Limb (tissue), 2 donors: ENCODE measurements around the gene POLR2E.
A peak's percentile ranks its signal among the peaks of the same experiment; 100 is the strongest.

Experiments
- DNase-seq, 2 donors: peaks; one replicate each; pipeline ENCODE4 v3.0.0-alpha.2; 2016; ENCODE audit errors: extremely low spot score in 2 of 2

POLR2E gene

DNA sequence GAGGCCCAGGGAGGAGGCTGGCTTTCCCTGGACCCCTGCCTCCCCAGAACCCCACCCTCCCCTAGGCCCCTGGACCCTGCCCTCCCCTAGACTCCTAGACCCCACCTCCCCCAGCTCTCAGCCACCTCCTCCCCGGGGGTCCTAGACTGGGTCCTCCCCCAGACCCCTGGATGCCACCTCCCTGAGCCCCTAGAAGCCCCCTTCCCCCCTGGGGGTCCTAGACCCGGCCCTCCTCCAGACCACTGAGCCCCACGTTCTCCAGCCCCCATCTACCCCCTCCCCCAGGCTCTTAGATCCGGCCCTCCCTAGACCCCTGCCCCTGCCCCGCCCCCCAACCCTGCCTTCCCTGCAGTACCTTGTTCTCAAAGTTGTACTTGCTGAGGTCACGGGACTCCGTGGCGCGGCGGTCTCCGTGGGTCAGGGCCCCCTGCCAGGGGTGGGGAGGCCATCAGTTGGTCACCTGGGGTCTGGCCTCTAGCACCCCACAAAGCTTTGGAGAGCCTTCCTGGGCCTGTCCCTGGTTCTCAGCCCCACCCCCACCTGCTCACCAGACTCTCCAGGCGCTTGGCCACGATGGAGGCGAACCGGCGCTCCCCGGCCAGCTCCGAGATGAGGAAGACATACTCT lies 16.6 kb upstream of the POLR2E start:
- DNase-seq: no peak

GRCh38 chr19:1110809-1111640 lies 15.8 kb upstream of the POLR2E start:
- no peak for DNase-seq

GRCh38 chr19:1109697-1110671 lies 14.8 kb upstream of the POLR2E start:
- no peak for DNase-seq

GRCh38 chr19:1109032-1109551 lies 13.9 kb upstream of the POLR2E start:
- no peak for DNase-seq

- no peak for DNase-seq
Observed at GRCh38 chr19:1108291-1109031, 13.3 kb upstream of the POLR2E start.

DNA sequence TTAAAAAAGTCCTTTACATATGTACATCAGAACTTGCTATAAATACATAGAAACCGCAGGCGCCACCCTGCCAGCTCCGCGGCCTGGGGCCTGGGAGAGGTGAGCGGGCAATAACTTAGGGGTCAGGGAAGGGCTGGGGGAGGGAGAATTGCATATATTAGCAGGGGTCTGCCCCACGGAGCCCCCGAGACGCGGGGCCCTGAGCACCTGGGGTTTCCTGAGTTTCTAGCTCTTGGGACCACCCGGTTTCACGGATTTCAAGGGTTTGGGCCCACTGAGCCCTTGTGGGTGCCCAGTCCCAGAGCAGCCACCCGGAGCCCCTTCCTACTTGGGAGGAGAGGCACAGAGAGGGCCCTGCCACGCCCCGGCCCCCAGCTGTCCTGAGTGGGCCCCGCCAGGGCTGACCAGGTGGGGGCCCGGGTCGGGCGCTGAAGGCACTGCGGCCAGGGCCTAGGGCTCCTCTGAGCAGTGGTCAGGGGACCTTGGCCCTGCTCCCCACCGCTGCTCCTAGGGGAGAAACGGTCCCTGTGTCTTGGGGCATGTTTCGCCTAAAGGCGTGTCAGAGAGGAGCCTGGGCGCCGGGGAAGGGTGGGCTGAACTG lies 12.6 kb upstream of the POLR2E start:
- no peak for DNase-seq

DNA sequence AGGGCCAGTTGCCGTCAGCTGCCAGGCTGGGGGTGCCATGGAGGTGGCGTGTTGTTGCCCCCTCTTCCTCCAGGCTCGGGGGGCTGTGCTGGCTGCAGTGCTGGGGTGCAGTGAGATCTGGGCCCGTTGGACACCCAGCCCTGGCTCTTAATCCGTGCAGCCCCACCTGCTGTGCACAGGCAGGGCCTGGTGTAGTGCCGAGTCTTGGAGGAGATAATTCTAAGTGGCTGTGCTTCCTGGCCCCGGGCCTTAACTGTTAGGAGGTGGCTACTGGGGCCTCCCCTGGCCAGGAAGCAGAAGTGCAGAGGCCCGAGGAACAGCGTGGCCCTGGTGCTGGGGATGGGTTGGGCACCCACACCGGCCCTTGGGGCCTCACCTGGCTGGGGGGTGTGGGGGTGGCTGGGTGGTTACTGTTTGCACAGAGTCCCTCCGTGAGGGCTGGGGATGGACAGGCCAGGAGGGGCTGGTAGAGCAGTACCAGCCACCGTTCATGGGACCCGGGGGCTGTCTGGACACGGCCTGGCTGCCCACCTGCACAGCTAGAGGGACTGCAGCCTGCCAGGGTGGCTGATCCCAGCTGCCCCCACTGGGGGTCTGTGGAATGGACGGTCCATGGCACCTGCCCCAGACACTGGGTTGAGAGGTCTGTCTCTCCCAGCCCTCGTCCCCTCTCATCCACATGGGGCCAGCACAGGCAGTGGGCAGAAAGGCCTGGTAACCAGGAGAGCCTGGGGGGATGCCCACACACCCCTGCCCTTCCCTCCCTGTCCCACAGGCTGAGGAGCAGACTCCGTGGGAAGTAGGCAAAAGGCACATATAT lies 11.9 kb upstream of the POLR2E start:
- no peak for DNase-seq

GRCh38 chr19:1105873-1106840 lies 11.0 kb upstream of the POLR2E start:
- no peak for DNase-seq

DNA sequence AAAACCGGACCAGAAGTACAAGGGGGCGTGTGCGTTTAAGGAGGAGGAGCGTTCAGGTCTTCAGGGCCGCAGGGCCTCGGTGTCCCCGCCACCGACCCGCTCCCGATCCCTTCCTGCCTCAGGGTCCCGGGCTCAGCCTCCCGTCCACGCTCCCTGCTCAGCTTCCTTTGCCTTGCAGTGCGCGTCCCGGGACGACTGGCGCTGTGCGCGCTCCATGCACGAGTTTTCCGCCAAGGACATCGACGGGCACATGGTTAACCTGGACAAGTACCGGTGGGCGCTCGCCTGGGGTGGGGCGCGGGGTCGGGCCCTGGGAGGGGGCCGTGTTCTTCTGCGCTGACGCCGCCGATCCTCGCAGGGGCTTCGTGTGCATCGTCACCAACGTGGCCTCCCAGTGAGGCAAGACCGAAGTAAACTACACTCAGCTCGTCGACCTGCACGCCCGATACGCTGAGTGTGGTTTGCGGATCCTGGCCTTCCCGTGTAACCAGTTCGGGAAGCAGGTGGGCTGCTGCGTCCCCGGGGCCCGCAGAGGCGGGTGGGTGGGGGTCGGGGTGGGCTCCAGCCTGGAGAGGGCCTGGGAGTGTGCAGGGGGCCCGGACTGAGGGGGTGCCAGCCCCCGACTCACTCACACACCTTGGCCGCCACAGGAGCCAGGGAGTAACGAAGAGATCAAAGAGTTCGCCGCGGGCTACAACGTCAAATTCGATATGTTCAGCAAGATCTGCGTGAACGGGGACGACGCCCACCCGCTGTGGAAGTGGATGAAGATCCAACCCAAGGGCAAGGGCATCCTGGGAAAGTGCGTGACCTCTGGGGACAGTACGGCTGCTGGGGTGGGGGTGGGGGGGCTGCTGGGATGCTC lies 10.1 kb upstream of the POLR2E start:
- DNase-seq: peak in 1 of 2 donors; percentile 68

DNA sequence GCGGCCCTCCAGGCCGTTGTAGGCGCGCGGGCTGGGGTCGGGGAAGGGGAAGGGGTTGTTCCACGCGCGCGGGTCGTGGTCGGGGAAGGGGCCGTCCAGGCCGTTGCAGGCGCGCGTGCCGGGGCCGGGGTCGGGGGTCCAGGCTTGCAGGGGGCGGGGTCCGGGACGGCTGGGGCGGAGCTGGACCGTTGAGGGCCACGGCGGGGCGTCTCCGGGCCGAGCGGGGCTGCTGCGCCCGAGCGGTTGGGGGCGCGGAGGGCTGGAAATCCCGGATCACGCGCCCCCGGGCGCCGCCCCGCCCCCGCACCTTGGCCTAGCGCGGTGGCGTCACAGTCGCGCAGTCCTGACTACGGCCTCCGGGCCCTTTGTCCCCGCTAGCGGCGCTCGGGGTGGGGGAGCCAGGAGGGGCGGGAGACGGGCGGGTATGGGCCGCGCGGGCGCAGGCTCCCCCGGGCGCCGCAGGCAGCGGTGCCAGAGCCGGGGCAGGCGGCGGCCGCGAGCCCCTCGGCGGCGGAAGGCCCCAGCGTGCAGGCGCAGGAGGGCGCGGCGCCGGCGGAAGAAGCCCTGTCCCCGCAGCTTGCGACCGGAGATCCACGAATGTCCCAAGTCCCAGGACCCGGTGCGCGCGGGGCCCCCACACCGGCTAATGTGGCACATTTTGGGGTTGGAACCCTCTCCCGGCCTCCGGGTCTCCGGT lies 9.3 kb upstream of the POLR2E start:
- peak; percentile 44 to 85 for DNase-seq

GRCh38 chr19:1103708-1104310 lies 8.6 kb upstream of the POLR2E start, which contains the start of gene GPX4:
Gene GPX4, plus strand, starts transcription at chr19:1103994. Its CDS starts 50 bp downstream, at chr19:1104044.
- DNase-seq: peak; percentile 99 to 100

DNA sequence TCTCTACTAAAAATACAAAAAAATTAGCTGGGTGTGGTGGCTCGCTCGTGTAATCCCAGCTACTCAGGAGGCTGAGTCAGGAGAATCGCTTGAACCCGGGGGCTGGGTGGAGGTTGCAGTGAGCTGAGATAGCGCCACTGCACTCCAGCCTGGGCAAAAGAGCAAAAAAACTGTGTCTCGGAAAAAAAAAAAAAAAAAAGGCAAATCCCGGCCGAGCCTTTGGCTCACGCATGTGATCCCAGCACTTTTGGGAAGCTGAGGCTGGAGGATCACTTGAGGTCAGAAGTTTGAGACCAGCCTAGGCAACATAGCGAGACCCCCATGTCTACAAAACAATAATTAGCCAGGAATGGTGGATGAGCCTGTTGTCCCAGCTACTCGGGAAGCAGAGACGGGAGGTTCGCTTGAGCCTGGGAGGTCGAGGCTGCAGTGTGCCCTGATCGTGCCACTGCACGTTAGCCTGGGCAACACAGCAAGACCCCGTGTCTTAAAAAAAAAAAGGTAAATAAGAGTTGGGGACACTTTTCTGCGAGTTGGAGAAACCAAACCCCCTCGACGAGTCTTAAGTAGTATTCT lies 8.0 kb upstream of the POLR2E start:
- no peak for DNase-seq

- no peak for DNase-seq
Observed at GRCh38 chr19:1102407-1103131, 7.4 kb upstream of the POLR2E start.

DNA sequence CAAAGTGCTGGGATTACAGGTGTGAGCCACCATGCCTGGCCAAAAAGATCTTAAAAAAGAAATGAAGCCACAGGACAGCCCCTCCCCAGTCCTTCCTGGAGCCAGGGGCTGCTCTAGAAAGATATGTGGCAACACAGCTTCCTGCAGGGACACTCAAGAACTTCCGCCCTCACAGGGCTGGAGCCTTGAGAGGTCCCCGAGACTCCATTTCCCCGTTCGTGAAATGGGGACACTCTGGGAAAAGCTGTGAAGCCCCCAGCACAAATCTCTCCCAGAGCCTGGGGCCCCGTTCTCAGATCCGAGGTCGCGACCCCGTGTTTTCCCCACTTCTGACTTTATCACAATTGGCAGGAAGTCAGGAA lies 6.1 kb upstream of the POLR2E start:
- DNase-seq: no peak
